Measurements from ENCODE around the gene CYP2W1.
"Not testable (repeated sequence)": the region's sequence is repeated elsewhere in the genome, so short reads cannot be mapped to it uniquely, and the experiment has no call there.

CYP2W1 gene, protein sequence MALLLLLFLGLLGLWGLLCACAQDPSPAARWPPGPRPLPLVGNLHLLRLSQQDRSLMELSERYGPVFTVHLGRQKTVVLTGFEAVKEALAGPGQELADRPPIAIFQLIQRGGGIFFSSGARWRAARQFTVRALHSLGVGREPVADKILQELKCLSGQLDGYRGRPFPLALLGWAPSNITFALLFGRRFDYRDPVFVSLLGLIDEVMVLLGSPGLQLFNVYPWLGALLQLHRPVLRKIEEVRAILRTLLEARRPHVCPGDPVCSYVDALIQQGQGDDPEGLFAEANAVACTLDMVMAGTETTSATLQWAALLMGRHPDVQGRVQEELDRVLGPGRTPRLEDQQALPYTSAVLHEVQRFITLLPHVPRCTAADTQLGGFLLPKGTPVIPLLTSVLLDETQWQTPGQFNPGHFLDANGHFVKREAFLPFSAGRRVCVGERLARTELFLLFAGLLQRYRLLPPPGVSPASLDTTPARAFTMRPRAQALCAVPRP

DNA sequence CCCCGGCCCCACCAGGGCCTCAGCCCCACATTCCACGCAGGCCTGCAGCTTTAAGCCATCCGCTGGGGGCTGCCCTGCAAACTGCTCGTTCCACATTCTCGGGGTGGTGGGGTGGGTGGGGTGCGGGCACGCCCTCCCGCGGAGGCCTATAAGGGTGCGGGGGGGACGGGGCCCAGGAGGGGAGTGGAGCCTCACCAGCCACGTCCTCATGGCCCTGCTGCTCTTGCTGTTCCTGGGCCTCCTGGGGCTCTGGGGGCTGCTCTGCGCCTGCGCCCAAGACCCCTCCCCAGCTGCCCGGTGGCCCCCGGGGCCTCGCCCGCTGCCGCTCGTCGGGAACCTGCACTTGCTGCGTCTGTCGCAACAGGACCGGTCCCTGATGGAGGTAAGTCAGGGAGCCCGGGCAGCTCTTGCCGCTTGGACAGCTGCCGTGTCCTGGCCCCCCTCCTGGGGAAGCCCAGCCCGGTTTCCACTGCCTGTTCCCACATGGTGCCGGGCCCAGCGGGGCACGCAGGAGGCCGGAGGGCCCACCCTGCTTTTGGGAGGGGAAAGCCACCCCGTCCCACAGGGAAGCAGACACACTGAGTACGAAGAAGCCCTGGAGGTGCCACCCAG is at the start of gene CYP2W1:
TSS of gene CYP2W1 (plus strand) at position 178 of the 612 bp plus-strand sequence. CDS start at position 209, 31 bp downstream.
- no peak for DNase-seq

DNA sequence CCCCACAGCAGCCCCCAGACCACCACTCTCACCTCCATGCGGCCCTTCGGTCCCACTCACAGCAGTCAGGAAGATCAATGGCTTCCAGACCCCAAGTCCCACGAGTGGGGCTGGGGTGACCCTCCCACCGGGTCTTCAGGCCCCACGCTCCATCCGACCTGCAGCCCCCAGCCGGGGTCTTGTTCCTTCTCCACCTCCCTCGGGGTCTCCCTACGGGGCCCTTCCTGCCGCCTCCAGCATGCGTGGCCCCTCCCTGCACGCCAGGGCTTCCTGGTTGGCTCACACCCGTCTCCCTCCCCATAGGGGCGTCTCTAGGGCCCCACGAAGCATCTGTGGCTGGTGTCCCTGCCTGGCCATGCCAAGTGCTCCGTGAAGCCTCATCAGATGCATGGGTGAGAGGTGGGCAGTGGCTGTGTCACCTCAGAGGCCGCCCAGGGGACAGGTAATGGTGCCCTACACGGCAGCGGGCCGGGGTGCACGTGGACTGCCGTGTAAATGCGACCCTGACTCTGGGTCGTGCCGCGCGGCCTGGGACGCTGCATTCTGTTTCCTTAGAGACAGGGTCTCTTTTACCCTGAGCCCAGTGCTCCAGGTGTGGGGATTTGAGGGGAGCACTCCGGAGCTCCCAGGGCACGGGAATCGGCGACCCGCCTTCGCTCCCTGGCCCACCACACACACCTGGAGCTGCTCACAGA is 48.4 kb upstream of the CYP2W1 start:
- DNase-seq = no peak

DNA sequence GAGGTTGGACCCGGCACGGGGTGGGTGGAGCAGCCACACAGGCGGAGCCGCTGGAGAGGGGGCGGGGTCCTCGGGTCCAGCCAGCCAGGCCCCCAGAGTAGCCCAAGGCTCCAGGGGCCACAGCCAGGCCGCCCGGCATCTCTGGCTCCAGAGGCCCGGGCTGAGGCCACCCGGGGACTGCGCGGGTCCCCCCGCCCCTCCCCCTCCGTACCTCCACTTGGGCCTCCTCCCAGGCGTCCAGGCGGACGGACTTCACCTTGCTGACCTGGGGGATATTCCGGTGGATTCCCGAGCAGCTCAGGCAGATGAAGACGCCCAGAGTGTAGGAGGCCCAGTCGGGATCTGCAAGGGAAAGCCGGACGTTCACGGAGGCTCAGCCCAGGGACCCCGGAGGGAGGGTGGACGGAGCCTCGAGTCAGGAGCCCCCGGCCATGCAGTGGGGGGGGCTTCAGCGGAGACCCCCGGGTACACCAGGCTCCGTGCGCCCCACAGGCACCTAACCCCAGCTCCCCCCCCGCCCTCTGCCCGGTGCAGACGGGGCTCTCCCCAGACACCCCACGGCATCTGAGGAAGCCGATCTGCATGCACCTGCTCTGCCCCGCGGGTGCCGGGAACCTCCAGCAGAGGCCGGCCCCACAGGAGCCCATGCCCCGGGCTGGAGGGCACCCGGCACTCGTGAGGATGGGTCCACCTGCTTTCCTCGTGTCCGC is 47.7 kb upstream of the CYP2W1 start:
- DNase-seq = no peak

DNA sequence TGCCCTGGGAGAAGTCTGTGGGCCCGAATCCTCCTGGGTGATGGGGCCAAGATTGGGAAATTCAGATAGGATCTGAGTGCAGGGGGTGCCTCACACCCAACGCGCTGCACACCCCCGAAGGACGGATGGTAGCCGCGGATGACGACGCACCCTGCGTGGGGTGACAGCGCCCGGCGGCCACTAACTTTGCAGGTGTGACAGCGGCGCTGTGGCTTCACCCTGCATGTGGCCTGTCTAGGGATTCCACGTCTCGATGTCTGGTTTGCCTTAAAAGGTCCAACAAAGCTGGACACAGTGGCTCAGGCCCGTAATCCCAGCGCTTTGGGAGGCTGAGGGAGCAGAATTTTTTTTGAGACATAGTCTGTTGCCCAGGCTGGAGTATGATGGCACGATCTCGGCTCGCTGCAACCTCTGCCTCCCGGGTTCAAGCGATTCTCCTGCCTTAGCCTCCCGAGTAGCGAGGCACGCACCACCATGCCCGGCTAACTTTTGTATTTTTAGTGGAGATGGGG is 47.1 kb upstream of the CYP2W1 start:
- no peak for DNase-seq

DNA sequence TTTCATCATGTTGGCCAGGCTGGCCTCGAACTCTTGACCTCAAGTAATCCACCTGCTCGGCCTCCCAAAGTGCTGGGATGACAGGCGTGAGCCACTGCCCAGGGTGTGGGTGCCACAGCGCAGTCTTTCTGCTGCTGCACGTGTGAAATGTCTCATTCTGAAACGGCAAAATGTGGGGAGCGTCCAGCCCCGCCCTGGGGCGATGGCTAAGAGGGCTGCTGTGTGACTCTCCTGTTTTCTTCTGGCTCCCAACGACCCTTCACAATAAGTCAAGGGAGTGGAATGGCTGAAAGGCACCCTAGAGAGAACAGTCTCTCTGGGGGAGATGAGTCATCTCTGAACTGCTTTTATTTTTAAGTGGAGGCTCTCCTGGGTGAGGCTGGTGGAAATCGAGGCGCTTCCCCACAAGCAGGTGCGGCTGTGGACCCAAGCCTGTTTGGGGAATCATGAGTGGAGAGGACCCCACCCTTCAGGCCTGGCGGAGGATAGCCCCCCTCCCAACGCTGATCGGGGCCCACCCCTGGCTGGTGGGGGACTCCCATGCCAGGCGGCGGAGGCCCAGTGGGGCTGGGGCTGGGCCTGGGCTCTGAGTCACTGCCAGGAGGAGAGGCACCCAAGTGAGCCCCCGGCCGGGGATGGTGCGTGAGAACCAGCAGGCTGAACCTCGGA is 46.5 kb upstream of the CYP2W1 start:
- no peak for DNase-seq

DNA sequence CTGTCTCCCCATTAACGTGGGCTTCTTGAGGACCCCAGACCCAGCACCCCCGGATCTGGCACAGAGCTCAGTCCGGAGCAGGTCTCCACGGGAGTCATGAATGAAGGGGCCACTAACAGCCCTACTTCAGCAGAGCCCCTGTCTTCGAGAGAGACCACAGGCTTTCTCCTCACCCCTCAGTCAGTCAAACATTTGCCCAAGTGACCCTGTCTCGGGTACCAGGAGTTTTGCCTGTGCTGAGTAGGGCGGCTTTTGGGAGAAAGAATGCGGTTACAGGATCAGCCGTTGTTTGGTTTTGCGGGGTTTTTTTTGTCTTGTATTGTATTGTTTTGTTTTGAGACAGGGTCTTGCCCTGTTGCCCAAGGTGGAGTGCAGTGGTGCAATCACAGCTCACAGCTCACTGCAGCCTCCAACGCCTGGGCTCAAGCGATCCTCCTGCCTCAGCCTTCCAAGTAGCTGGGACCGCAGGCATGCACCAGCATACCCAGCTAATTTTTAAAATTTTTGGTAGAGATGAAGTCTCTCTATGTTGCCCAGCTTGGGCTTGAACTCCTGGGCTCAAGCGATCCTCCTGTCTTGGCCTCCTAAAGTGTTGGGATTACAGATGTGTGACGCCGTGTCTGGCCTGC is 45.0 kb upstream of the CYP2W1 start:
- no peak for DNase-seq

DNA sequence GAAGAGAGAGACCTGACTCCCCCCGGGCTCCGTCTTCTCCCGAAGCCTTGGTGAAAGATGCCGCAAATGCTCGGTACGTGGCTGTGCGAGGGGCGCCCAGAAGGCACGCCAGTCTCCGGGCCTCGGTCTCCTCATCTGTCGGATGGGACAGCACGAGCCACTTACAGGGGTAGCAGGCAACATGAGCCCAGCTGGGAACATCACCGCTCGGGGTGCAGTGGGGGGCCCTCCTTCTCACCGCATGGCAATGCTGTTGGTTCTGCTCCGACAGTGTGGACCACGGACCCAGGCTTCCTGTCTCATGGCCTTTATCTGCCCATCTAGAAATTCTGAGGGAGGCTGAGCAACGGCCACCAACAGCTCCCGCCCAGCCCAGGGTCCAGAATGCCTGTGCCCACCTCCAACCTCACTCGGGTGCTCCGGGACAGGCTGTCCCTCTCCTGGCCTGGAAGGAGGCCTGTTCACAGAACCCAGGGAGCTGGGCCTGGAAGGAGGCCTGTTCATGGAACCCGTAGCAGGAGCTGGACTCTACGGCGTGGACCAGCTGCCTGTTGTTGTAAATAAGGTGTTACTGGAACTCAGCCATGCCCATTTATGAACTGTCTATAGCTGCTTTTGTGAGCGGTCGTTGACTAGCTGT is 44.3 kb upstream of the CYP2W1 start:
- no peak for DNase-seq

DNA sequence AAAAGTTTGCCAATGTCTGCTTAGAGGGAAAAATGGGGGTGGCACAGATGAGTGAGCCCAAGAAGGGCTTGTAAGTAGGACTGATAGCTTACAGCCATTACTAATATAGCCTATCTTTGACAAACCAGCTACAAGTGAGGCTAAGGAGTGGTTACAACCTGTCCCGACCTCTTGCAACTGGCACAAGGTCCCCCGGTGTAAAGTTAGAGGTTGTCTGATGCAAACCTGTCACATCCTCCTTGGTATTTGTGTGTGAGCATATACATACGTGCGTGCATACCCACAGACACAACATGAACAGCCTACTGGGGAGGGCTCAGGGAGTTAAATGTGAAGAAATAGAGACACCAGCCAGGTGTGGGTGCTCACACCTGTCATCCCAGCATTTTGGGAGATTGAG is 43.1 kb upstream of the CYP2W1 start:
- no peak for DNase-seq

DNA sequence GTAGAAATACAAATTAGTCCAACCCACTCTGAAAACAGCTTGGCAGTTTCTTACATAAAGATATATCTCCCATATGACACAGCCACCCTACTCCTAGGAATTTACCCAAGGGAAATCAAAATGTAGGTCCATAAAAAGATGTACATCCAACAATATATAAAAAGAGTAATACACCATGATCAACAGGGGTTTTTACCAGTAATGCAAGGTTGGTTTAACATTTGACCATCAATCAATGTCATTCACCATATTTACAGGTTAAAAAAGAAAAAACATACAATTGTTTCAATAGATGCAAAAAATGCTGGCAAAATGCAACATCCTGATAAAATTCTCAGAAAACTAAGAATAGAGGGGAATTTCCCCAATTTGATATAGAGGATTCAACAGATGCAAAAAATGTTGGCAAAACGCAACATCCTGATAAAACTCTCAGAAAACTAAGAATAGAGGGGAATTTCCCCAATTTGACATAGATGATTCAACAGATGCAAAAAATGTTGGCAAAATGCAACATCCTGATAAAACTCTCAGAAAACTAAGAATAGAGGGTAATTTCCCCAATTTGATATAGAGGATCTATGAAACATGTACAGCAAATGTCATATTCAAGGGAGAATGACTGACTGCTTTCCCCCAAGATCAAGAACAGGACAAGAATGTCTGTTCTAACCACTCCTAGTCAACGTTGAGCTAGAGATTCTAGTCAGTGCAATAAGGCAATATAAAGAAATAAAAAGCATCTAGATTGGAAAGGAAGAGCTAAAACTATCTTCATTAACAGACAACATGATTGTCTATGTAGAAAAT is 42.2 kb upstream of the CYP2W1 start:
- DNase-seq = no peak

DNA sequence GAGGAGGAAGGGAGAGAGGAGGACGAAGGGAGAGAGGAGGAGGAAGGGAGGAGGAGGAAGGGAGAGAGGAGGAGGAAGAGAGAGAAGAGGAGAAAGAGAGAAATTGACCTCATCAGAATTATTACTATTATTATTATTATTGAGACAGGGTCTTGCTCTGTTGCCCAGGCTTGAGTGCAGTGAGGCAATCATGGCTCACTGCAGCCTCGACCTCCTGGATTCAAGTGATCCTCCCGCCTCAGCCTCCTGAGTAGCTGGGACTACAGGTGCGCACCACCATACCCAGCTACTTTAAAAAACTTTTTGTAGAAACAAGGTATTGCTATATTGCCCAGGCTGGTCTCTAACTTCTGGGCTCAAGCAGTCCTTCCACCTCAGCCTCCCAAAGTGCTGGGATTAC is 39.2 kb upstream of the CYP2W1 start:
- not testable (repeated sequence) for DNase-seq

DNA sequence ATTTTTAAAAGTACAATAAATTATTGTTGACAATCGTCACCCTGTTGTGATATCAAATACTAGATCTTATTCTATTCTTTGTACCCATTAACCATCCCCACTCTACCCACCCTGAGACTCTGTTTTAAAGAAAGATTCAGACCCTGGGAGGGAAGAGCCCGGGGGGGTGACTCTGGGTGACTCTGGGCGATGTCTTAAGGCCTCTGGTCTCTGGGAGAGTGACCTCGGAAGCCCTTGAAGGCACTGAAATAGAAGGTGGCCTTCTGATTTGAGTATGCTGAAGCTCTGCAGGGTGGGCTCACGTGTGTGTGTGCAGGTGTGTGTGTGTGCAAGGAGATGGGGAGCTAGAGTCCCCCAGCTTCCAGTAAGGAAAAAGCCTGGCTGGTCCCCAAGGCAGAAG is 38.2 kb upstream of the CYP2W1 start:
- DNase-seq = no peak

DNA sequence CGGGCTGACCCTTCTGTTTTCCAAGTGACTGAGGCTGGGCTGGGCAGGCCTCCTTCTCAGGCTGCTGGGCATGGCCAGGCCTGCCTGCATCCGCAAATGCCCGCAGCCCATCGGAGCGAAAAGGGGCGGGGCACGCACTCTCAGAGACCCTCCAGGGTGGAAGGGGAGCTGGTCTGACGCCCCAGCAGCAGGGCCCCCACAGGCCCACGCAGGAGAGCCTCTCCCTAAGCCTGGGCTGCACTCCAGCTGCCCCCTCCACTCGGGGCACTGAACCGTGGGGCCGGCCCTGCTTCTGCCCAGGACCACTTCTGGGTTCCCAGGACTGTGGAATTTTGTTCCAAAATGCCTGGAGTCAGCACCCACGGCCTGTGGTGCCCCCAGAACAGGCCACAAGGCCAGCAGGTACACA is 37.8 kb upstream of the CYP2W1 start:
- no peak for DNase-seq

DNA sequence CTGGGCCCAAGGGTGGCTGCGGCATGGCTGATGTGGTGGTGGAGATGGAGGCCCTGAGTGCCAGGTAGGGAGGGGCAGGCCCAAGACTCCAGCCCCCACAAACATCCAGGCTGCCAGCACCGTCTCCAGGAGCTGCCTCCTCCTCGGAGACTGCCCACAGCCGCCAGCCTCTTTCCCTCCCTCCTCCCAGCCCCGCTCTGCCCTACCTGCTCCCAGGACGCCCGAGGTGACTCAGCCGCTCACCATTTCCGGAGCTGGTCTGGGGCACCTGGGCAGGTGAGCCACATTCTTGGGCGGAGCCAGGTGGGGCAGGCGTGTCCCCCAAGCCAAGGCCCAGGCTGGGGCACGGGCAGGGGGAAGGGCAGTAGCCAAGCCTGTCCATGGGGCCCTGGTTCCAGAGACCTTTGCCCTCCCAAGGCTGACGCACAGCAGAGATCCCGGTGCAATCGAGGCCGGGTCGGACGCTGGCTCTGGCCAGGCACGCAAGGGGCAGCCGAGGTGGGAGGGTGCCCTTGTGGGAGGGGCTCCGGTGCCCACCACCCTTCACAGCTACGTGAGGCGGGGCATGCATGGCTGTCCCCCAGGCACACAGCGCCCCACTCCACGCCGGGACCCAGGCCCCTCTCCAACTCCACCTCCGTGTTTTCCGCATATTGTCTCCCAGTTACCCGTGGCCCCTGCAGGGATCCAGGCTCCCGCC is 37.3 kb upstream of the CYP2W1 start:
- DNase-seq = no peak

DNA sequence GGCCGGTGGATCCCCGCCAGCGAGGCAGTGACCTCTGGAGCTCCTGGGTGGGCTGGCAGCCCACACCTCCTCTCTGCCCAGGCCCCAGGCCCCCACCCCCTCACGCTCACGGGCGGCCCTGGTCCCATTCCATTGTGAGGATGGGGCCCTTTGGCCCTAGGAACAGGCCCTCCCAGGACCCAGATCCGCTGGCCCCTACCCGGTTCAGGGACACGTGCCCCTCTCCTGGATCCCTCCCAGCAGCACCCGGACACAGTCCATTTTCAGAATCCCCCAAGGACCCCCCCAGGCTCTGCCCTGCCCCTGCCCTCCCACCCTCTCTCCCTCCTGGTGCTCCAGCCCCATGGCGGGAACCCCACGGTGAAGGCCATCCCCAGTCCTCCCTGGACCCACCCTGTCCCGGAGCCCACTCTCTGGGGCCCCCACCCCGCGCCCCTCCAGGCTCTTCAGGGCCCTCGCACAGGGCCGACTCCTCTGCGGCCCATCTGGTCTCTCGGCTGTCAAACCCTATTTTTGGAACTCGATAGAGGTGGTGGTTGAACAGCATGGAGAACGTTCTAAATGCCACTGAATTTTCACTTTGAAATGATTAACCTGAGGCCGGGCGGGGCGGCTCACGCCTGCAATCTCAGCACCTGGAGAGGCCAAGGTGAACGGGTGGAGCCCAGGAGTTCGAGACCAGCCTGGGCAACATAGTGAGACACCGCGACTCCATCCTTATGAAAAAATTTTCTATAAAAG is 36.6 kb upstream of the CYP2W1 start:
- no peak for DNase-seq

DNA sequence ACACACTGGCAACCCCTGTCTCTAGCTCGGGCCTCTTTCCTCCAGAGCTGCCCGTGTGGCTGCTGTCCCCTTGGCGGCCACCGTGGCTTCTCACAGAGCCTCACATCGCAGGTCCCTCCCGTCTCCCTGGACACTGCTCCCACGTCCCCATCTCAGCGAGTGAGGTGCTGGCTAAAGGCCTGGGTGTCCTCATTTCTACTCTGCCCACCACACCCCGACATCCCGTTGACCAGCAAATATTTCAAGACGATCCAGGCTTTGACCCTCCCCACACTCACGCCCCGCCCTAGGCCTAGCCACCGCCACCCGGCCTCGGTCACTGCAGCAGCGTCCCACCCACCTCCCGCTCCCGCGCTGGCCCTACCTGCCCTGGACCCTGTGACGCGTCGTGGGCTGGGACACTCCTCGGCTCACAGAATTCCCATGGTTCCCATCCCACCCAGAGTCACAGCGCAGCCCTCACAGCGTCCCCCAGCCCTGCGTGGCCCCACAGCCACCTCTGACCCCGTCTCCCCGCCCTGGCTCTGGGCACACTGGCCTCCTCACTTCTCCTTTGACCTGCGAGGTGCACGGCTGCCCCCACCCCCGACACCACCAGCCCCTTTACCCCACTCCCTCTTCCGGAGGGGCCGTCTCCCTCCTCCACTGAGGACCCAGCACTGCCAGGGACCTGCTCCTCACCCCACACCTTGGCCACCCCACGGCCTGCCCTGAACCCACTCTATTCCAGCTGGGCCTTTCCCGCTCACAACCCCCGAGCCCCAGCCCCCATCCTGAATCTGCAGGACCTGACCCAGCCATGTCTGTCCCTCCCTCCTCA is 35.4 kb upstream of the CYP2W1 start:
- DNase-seq = no peak

DNA sequence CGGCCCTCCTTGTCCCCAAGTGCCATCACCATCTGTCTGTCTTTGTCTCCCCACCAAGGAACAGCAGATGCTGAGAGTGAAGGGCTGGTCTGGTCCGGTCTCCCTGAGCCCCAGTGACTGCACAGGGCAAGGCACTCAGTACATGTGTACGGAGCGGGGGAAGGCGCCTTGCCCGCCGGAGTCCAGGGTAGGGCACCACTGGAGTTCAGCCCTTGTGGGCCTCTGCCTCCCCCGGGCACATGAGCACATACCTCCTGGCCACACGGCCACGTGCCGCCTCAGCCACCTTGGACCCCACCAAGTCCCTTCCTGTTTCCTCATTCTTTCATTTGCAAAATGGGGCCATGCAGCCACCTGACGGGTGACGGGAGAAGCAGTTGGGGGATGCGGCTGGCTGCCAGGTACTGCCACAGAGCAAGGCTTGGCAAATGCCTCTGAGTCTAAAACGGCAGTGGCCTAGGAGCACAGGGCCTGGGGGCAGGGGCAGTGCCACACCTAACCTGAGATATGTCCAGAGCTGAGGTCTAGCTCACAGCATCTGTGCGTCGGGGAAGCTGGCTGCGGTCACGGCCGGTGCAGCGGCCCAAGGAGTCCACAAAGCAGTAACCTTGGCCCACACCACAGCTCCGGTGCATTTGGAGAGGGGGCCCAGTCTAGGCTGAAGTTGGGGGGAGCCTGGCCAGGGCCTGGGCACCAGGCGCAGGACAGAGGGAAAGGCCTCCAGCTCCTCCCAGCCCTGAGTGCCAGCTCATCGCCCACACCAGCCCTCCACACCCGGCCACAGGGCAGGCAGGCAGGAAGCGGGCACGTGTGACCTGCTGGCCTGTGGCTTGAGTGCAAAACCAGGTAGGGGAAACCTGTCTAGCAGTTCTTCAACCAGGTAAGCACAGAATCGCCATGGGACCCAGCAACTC is 33.7 kb upstream of the CYP2W1 start:
- no peak for DNase-seq

Measured in NCI-H748 treated with DMSO at 0.1 percent for 48 hours (cell line).